Smooth muscle cell (in vitro differentiated cells): ENCODE data around the gene ARL4A. TPM values are rescaled to one million over a fixed set of nuclear protein-coding genes. Genes with fewer than 3 reads are reported as not detected.

Experiments
- DNase-seq: peaks from one replicate; lab custom pipeline; 2025; ENCODE audit not compliant: unreplicated experiment; lab: John Stamatoyannopoulos, UW
- H2AFZ ChIP-seq: fragments of 200-600 bp; sonication (generic); 2 replicates; pipeline ENCODE4 v1.6.0; 2016; ENCODE audit warnings: antibody characterized with exemption, low read depth, mild to moderate bottlenecking
- H3F3A ChIP-seq: fragments of 200-600 bp; sonication (generic); 2 replicates; pipeline ENCODE4 v1.6.0; 2017; ENCODE audit warnings: antibody characterized with exemption, low read depth
- H3K27ac ChIP-seq: fragments of 200-600 bp; sonication (generic); 2 replicates; pipeline ENCODE4 v1.5.1; 2016; ENCODE audit warnings: low read depth, mild to moderate bottlenecking
- H3K27me3 ChIP-seq: fragments of 200-600 bp; sonication (generic); 2 replicates; pipeline ENCODE4 v1.6.1; 2016; ENCODE audit warnings: low read depth, mild to moderate bottlenecking
- H3K36me3 ChIP-seq: fragments of 200-600 bp; sonication (generic); 2 replicates; pipeline ENCODE4 v1.5.1; 2016; ENCODE audit warnings: low read depth
- H3K4me1 ChIP-seq: fragments of 200-600 bp; sonication (generic); 2 replicates; pipeline ENCODE4 v1.5.1; 2016; ENCODE audit warnings: low read depth
- H3K4me2 ChIP-seq: fragments of 200-600 bp; sonication (generic); 2 replicates; pipeline ENCODE4 v1.6.0; 2016; ENCODE audit warnings: mild to moderate bottlenecking
- H3K4me3 ChIP-seq: fragments of 200-600 bp; sonication (generic); 2 replicates; pipeline ENCODE4 v1.5.1; 2016; ENCODE audit warnings: mild to moderate bottlenecking
- H3K79me2 ChIP-seq: fragments of 200-600 bp; sonication (generic); 2 replicates; pipeline ENCODE4 v1.6.0; 2016; ENCODE audit warnings: low read depth, mild to moderate bottlenecking
- H3K9ac ChIP-seq: fragments of 200-600 bp; sonication (generic); 2 replicates; pipeline ENCODE4 v1.6.0; 2016; ENCODE audit warnings: low read depth
- H3K9me3 ChIP-seq: fragments of 200-600 bp; sonication (generic); replicated peaks from 2 replicates; pipeline ENCODE4 v1.5.1; 2016; ENCODE audit warnings: low read depth
- H4K20me1 ChIP-seq: fragments of 200-600 bp; sonication (generic); 2 replicates; pipeline ENCODE4 v1.6.0; 2016; ENCODE audit warnings: low read depth
- WGBS: methylation state at CpG from one replicate; pipeline ENCODE4 v1.1.7; 2016; ENCODE audit warnings: low lambda C conversion rate; 5-methylcytosine and 5-hydroxymethylcytosine counted together
- polyA plus RNA-seq: library from polyadenylated mRNA; unstranded; fragments of >200 nt; fragmentation: Nextera tagmentation; extraction: Ambion mirVana; gene quantifications from 2 replicates; pipeline ENCODE4 v1.2.1, GENCODE V29; 2016
- total RNA-seq: library from RNA; depleted of rRNA; stranded (reverse); fragments of >200 nt; gene quantifications from 2 replicates; pipeline ENCODE4 v1.2.3, GENCODE V29; 2014
- TF ChIP-seq, protein P1 (sequence below): fragments of 200-600 bp; sonication (generic); IDR thresholded peaks from 2 replicates; pipeline ENCODE4 v1.5.1; 2017; ENCODE audit warnings: borderline replicate concordance, mild to moderate bottlenecking, antibody characterized with exemption; ENCODE audit not compliant: insufficient read depth, poor library complexity, severe bottlenecking

The ARL4A gene
- total and polyA plus RNA-seq, 2 experiments from 2014 or later: 86.6 to 113 TPM

- 96% methylated on average over 1 of the region's 1 CpG for whole genome bisulfite sequencing
- H3K4me1 ChIP-seq: peaks cover 21% of the 10 kb centered on the region
- no peak overlapping the region for H3K27ac ChIP-seq
- TF ChIP-seq, protein P1, sequence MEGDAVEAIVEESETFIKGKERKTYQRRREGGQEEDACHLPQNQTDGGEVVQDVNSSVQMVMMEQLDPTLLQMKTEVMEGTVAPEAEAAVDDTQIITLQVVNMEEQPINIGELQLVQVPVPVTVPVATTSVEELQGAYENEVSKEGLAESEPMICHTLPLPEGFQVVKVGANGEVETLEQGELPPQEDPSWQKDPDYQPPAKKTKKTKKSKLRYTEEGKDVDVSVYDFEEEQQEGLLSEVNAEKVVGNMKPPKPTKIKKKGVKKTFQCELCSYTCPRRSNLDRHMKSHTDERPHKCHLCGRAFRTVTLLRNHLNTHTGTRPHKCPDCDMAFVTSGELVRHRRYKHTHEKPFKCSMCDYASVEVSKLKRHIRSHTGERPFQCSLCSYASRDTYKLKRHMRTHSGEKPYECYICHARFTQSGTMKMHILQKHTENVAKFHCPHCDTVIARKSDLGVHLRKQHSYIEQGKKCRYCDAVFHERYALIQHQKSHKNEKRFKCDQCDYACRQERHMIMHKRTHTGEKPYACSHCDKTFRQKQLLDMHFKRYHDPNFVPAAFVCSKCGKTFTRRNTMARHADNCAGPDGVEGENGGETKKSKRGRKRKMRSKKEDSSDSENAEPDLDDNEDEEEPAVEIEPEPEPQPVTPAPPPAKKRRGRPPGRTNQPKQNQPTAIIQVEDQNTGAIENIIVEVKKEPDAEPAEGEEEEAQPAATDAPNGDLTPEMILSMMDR: no peak
- no peaks in the 10 kb centered on the region for H3K79me2 ChIP-seq
- H3K4me3 ChIP-seq: no peak overlapping the region
- H3K9ac ChIP-seq: no peak overlapping the region
- H2AFZ ChIP-seq: peak overlapping the region; percentile 59
- no peaks in the 10 kb centered on the region for H3K9me3 ChIP-seq
- no peak overlapping the region for H3K4me2 ChIP-seq
- H4K20me1 ChIP-seq: no peaks in the 10 kb centered on the region
- DNase-seq: no peak
- H3F3A ChIP-seq: peaks cover 11% of the 10 kb centered on the region
- no peaks in the 10 kb centered on the region for H3K36me3 ChIP-seq
- no peaks in the 10 kb centered on the region for H3K27me3 ChIP-seq
Observed at GRCh38 chr7:12731214-12731656, 43.8 kb downstream of the ARL4A start.

- Histone ChIP-seq H3K4me2 (no peak overlapping the region), H2AFZ (no peak overlapping the region)
- 86% methylated on average over 2 of the region's 2 CpGs for WGBS
Observed at GRCh38 chr7:12731775-12732174, 44.3 kb downstream of the ARL4A start.

GRCh38 chr7:12732428-12732827 lies 45.0 kb downstream of the ARL4A start:
- DNase-seq: no peak
- Histone ChIP-seq H3K9me3 (no peaks in the 10 kb centered on the region), H2AFZ (no peak overlapping the region), H3K9ac (no peak overlapping the region), H3F3A (peaks cover 6% of the 10 kb centered on the region), H3K27ac (no peak overlapping the region), H3K79me2 (no peaks in the 10 kb centered on the region), H3K36me3 (no peaks in the 10 kb centered on the region), H3K4me3 (no peak overlapping the region), H3K4me2 (no peak overlapping the region), H3K4me1 (peaks cover 21% of the 10 kb centered on the region), H4K20me1 (no peaks in the 10 kb centered on the region), H3K27me3 (no peaks in the 10 kb centered on the region)
- 100% methylated on average over 1 of the region's 1 CpG for WGBS
- TF ChIP-seq, protein P1: no peak

More at GRCh38 chr7:12731775-12732174, 44.3 kb downstream of the ARL4A start:
- no peak for DNase-seq
- TF ChIP-seq, protein P1: no peak
- Histone ChIP-seq H3K4me3 (no peak overlapping the region), H3K36me3 (no peaks in the 10 kb centered on the region), H3K9ac (no peak overlapping the region), H3K27me3 (no peaks in the 10 kb centered on the region), H3K4me1 (peaks cover 21% of the 10 kb centered on the region), H3K79me2 (no peaks in the 10 kb centered on the region), H3F3A (peaks cover 11% of the 10 kb centered on the region), H3K27ac (no peak overlapping the region), H4K20me1 (no peaks in the 10 kb centered on the region), H3K9me3 (no peaks in the 10 kb centered on the region)

- H3K4me2 ChIP-seq: no peak overlapping the region
- H3K79me2 ChIP-seq: no peaks in the 10 kb centered on the region
- H4K20me1 ChIP-seq: no peaks in the 10 kb centered on the region
- H3F3A ChIP-seq: no peaks in the 10 kb centered on the region
- no peak overlapping the region for H3K27ac ChIP-seq
- WGBS: 62% methylated on average over 3 of the region's 3 CpGs
- no peaks in the 10 kb centered on the region for H3K9me3 ChIP-seq
- H3K27me3 ChIP-seq: no peaks in the 10 kb centered on the region
- no peak overlapping the region for H2AFZ ChIP-seq
- H3K4me1 ChIP-seq: no peaks in the 10 kb centered on the region
- H3K4me3 ChIP-seq: no peak overlapping the region
- no peak for DNase-seq
- no peak overlapping the region for H3K9ac ChIP-seq
- no peaks in the 10 kb centered on the region for H3K36me3 ChIP-seq
- TF ChIP-seq, protein P1: no peak
Observed at GRCh38 chr7:12735923-12736322, 48.5 kb downstream of the ARL4A start.
